ENCODE data around the gene CCDC142.
"Not testable (repeated sequence)": the region's sequence is repeated elsewhere in the genome, so short reads cannot be mapped to it uniquely, and the experiment has no call there.

GRCh38 chr2:74470742-74471141 lies 12.1 kb downstream of the CCDC142 start:
- TF ChIP-seq CTCF, POLR2A (IDR thresholded peaks at IDR 0.05): not testable (repeated sequence)

All from uterus (tissue), 2 donors.